Measurements from ENCODE around the gene PAPPA.

DNA sequence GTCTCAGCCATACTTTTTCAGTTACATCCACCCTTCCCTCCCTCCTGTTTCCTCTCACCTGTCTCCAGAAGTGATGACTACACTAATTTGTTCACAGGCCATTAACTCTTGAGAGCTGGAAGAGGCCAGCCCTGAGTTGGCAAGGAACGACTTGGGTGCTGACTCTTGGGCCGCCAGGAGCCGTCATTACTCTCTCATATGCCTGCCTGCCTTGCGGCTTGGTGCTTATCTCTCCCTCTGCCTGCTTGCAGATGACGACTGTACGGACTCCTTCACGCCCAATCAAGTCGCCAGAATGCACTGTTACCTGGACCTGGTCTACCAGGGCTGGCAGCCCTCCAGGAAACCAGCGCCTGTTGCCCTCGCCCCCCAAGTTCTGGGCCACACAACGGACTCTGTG lies 66.1 kb downstream of the PAPPA start:
- TF ChIP-seq POLR2A (IDR thresholded peaks at IDR 0.05) (no peak), POLR2AphosphoS5 (IDR thresholded peaks at IDR 0.05) (no peak)
- TF ChIP-seq, protein P1, sequence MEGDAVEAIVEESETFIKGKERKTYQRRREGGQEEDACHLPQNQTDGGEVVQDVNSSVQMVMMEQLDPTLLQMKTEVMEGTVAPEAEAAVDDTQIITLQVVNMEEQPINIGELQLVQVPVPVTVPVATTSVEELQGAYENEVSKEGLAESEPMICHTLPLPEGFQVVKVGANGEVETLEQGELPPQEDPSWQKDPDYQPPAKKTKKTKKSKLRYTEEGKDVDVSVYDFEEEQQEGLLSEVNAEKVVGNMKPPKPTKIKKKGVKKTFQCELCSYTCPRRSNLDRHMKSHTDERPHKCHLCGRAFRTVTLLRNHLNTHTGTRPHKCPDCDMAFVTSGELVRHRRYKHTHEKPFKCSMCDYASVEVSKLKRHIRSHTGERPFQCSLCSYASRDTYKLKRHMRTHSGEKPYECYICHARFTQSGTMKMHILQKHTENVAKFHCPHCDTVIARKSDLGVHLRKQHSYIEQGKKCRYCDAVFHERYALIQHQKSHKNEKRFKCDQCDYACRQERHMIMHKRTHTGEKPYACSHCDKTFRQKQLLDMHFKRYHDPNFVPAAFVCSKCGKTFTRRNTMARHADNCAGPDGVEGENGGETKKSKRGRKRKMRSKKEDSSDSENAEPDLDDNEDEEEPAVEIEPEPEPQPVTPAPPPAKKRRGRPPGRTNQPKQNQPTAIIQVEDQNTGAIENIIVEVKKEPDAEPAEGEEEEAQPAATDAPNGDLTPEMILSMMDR (IDR thresholded peaks at IDR 0.05) = no peak

Data from suprapubic skin (tissue), 4 donors.